TTC549 (cell line): ENCODE data around the gene ETS1.

Experiments
- FAIRE-seq: peaks from 2 replicates; lab custom pipeline; 2012; peaks lifted over from hg19 to GRCh38; lab: Jason Lieb, UNC

Gene ETS1

DNA sequence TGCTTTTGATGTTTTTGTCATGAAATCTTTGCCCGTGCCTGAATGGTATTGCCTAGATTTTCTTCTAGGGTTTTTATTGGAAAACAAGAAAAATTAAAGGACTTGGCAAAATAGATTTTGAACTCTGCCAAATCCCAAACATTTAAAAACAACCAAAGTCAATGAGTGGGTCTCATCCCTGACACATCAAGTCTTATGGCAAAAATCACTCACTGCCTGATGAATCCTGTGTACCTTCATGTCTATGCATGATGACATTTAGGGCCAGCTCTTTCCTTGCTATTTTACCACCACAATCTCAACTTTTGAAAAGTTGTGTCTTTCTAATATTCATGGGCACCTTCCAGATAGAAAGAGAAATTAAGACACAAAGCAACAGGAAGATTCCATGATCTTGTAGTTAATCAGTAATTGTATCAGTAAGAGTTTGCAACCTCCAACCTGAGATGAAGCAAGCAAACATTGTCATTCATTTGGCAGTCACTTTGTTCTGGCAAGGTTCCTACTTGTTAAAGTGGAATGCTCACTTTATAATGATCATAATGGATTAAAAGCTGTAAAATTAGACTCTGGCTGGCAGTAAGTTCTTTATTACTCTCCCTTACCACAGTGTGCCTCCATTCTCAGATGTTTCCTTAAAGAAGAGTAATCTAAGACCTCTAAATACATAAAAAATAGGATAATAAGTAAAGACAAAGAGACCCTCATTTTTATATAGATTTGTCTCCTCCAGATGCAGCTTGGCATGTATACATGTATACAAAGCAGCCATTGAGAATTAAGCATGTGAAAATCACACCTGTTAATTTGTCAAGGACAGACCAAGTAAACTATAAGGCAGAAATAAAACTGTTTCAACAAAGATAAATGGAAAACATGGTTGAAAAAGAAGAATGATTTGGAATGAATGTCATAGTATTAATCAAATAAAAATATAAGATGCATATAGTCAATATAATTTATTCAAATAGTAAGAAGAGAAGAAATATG is 51.6 kb downstream of the ETS1 start:
- FAIRE-seq = no peak

DNA sequence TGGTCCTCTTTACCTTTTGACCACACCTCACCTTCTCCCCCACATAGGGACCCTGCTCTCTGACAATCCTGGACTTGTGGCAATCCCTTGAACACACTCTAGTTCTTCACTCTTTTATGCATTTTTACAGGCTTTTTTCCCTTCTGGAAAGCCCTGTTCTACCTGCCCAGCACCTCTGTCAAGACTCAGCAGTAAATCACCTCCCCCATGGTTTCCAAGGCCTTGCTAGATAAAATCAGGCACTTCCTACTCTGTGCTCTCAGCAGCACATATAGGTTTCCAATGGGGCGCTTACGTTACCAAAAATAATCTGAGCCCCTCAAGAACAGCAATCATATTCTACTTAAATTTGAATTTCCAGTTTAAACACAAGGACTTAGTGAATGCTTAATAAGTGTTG is 53.9 kb downstream of the ETS1 start:
- FAIRE-seq = no peak

DNA sequence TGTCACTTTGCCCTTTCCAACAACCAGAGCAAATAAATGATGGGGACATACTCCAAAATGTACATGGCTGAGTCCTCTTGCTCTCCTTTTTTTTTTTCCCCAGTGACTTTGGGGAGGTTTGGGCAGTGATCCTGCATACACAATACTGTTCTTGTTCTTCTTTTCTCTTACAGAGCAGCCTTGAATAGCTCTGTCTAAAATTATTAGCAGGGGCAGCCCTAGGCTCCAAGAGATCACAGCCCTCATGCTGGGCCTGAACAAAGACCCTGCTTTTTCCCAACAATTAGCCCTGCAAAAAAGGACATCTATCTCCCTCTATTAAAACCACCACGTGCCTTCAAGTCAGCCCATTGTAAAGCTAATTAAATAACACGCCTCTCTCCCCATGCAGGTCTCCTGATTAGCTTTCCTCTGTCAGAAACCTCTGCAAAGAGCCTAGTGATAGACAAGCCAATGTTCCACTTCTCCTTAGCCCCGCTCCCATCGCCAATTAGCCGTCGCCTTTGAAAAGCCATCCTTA is 54.7 kb downstream of the ETS1 start:
- FAIRE-seq = no peak

DNA sequence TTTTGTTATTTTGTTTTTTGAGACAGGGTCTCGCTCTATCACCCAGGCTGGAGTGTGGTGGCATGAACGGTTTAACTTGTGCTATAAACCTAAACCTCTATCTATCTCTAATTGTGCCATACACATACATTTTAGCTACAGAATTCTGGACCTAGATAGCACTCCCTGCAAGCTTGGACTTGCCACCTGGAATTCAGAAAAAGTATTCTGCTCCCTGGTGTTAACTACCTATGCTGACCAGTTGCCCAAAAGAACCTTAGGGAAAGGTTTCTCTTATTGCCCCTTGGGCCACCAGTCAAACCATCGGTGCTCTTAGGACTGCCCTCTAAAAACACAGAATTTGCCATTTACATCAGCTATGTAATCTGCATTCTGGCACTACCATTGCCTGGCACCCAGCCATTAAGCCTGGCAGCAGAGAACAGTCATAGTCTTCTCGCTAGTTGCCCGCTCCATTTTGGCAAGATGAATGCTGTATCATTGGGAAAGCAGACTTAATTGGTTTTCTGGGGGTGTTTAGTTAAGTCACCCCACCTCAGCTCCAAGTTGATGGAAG is 55.3 kb downstream of the ETS1 start:
- no peak for FAIRE-seq

DNA sequence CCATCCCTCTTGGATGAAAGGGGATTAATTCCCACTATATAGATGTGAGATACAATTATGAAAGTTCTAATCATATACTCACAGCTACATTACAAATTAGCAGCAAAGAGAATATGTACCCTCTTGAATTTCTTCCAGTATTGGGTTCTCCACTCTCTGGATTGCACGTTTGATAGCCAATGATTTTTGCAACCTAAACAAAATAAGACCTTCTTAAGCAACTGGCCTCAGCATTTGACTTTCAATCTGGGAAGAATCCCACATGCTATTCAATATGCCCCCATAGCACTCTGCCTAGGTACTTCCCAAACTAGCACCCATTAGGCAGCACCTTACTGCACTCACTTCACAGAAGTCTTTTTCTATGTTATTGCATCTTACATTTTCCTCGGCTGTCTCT is 55.8 kb downstream of the ETS1 start:
- FAIRE-seq = no peak

DNA sequence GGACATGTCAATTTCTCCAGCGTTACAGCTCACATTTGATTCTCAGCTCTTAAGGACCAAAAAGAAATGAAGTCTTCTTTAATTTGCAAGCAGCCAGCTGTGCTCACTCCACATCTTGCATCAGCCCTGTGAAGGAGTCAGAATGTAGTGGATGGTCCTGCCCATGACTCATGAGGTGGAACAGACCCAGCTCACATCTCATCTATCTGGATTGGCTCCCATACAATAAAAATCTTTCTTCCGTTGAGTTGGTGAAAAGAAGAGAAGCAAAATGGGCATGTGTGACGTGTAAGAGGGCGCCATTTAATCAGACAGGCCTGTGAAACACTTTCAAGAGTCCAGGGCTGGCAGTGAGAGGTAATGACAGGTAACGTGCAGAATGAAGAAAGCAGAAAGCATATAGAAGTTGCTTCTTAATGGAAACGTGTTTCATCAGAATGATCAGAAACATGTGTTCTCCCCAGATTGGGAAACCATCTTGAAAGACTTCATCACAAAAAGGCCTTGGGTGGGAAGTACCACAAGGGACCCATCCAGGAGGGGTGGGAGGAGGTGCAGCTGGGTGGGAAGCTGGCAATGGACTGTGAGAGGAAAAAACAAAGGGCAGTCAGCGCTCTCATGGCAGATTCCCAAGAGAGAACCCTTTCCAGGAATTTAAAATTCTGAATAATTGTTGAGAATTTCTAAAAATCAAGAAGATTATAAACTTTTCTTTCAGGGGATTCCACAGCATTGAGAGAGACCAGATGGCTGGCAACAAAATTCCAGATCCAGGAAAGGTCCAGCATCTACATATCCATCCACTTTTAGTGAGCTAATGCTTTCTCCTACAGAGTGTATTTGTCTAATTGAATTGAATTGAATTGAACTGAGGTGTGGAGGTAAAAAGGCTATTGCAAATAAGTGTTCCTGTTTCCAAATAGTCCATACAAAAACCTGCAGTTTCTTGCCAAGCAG is 57.0 kb downstream of the ETS1 start:
- no peak for FAIRE-seq

DNA sequence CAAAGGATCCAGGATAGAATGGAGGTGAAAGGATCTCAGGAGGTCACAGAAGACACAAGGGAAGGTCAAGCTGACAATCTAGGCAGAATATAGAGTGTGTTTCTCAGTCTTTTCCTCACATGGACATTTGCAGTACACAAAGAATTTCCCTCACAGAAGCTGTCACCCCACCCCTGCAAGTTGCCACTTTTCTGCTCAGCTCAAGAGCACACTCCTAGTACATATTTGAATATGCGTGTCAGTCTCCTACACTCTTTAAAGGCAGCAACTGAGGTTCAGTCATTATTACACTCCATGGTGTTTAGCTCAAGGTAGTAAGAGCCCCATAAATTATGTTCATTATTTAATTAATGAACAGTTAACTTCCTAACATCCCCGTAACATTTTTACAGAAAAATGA is 59.1 kb downstream of the ETS1 start:
- FAIRE-seq = no peak

DNA sequence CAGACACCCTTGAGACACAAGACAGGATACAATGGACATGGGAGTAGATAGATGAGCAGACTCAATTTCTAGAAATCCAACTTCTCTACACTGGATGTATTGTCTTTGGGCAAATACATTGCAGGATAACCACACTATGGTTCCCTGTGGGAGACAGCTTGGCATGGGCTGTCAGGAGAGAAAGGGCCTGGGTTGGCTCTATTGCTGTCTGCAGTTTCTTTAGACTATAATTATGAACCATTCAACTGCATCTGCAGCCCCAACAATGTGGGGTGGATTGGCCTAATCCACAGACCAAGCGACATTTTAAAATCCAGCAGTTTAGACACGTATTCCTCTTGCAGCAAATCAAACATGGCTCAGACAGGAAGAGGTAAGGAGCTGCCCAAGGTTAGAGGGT is 60.3 kb downstream of the ETS1 start:
- FAIRE-seq = no peak

DNA sequence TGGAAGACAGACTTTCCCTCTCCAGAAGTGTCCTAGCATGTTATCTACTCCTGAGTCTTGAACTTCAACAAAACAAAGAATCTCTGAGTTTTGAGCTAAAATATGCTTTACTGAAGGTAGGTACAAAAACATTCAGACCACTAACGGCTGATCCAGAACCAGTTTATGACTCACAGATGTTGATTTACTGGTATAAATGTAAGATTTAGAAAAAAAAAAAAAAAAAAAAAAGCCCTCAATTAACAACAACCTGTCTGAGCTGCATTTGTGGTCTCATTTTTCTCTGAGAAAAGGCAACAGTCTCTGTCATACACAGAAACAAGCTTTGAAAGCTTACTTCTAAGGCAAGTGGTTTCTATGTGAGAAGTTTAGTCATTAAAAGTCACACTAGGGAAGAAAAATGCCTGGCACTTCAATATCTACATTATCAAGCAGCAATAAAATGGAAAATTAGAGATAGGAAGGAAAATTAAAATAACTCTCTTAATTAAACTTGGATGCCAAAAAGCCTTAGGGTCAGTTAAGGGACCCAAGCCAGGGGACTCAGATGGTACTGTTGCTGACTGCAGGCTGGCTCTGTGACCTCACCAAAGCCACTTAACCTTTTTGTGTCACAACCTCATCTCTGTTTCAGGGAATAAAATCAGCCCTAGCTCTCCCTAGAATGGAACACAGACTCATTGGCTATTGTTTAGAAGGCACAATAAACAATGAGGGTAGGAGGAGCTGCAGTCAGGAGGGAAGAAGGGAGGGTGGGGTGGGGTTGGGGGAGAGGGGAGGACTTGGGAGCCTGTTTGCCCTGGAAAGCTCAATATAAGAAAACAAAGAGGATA is 61.7 kb downstream of the ETS1 start:
- FAIRE-seq = no peak

DNA sequence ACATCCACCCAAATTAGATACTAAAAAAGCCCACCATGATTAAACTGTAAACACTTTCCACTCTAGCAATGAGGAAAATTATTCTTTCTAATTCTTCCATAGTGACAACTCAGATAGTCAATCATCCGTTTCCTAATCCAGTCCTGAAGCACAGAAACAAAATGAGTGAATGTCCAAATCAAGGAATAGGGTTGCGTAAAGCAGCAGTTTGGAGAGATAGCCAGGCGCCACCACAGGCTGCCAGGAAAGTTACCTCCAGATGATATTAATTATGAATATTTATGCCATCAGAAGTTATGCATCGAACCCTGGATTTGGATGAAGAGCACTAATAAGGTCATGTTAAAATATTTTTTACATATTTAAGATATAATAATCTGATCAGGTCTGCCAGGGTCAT is 63.2 kb downstream of the ETS1 start:
- FAIRE-seq = no peak

DNA sequence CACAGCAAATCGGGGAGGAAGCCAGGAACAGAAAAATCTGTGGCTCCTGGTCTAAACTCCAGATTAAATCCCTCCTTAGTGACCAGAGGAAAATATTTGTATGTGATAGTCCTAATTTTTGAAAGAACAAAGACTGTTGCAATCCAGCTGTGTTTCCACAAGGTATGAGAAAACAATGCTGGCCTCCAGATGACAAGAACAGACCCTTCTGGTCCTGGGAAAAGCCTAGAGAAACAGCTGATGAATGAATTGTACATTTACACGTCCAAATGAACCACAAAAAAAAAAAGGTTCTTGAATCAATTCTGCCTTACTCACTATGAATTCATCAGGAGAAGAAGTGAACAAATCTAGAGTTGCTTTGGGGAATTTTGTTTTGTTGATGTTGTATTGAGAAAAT is 63.7 kb downstream of the ETS1 start:
- FAIRE-seq = no peak

DNA sequence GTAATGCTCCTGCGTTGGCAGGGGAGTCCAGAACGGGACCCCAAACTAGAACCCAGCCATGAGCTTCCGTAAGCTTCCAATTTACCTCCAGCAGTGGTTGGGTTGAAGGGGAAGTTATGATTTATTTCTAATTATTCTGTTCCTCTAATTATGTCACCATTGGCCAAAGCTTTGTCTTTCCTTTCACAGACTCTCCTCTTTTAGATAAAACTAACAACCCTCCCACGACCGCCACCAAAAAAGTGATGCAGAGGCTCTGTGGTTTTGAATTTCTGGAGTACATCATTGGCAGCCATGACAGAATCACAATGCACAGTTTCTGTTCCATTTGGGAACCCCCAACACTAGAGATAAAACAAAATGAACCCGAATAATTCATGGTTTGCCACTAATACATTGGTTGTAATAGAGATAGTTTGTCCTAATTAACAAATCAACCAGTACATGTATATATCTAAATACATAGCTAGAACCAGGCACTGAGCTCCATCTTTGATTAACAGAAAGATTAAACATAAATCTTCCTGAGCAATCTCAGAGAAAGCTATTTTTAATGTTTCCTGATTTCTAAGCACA is 64.3 kb downstream of the ETS1 start:
- FAIRE-seq = no peak

DNA sequence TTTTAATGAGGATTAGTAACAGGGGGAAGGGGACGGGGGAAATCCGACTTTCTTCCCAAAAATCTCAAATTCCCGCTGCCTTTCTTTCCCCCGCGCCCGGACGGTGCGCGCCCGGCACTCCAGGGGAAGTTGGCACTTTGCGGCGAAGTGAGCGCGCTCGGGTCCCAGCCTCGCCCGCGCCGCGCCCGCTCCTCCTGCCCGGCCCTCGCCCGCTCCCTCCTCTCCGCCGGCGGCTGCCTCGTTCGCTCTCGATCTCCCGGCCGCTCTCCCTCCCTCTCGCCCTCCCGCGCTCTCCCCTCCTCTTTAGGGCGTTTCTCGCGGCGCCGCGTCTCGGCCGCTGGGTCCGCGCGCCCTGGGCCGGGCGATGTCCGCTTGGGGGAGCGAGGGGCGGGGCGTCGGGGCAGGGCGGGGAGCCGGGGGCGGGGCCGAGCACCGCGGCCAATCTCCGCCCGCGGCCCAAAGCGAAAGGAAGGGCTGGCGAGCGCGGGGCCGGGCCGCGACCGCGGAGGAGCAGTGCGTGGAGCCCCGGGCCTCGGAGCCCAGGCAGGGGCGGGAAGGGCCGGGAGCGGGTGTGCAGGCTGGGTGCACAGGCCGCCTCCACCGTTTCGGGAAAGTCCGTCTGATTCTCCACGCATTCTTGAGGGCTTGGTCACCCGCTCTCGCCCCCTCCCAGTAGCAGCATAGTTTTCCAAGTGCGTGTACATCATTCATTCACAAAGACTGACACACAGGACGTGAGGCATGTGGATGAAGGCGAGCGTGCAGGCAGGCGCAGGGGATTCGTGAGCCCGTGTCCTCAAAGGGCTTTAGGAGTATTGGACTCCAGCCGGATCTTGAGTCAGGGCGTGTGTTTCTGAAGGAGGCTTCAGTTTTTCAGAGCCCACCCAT is 65.1 kb downstream of the ETS1 start:
- no peak for FAIRE-seq

DNA sequence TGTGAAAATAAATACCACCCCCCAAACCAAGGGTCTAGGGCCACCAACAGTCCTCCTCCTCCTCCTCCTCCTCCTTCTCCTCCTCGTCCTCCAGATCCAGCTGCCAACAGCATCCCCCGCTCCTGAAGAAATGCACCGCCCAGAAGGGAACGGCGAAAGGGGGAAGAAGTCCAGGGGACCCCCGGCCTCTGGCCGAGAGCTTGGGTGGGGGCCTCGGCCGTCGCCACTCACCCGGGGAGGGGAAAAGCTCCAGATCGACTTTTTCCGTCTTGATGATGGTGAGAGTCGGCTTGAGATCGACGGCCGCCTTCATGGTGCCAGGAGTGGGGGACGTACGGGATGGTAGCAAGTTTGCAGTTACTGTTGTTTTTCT is 65.7 kb downstream of the ETS1 start:
- no peak for FAIRE-seq

DNA sequence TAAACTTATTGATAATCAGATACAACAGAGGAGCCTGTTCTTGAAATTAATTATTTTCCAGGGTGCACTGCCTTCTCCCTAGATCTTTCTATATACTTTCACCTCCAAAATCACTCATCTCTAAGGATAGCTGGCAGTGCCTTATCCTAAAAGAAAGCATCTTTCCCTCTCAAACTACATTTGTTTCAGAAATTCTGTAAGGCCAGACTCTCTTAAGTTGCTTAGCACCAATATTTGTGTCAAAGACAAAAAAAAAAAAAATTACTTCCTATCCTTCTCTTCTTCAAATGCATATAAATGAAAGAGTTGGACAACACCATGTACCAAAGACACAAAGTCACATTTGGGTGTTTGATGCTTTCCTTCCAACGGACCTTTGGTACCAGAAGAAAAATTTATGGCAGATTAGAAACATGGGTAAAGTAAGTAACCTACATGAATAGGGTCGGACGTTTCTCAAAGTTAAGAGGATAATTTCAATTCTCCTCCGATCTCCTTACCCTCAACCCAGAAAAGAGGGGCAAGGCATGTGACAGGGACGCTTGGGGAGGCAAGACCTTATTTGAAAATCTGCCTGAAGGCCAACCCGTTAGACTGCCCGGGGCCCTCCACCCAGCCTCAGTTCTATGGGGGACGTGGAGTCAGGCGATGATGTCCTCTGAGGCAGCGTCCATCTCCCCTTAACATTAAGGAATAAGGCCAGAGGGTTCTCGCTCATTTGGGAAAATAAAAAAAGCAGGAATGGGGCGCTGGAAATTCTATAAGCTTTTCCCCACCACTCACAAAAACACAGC is 66.3 kb downstream of the ETS1 start:
- FAIRE-seq = no peak

DNA sequence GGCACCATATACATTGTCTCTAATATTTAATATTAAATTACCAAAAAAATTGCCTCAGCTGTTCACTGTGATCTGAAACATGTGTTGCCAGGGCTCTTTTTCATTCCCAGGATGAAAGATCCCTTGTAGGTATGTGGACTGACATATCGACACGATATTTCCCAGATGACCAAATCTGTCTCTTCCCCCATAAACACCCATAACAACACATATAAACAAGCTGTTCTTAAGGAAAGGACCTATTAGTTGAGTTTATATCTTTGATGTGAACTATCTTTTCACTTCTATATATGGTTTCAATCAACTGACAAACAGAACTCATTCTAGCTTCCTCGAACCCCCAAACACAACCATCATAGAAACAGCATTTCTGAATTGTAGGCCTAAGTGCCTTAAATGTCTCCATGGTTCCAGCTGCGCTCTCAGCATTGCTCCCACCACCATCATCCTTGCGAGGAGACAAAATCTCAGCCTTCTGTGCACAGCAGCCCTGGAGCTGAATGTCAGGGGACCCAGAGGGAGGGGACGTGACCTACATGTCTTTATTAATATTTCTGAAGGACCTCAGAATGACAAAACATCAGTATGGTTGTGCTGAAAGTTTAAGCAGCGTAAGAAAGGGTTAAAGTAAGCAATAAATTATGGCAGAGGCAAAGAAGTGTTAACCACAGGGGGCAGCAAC is 67.0 kb downstream of the ETS1 start:
- no peak for FAIRE-seq

DNA sequence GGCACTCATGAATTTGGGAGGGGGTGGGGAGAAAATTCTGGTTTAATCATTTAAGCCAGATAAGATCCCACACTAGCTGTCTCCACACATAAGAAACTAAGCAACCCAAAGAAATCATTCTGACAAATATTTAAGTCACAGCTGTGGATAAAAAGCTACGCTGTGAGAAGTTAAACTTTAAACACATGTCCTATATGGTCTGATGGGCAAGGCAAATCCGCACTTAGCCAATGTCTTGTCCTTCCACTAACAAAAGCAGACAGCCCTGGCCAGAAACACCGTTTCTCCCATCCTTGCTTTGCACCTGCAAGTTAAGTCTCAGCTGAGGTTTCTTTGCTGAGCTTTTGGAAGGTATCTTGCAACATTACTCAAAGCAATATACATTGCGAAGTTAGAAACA is 68.0 kb downstream of the ETS1 start:
- FAIRE-seq = no peak

DNA sequence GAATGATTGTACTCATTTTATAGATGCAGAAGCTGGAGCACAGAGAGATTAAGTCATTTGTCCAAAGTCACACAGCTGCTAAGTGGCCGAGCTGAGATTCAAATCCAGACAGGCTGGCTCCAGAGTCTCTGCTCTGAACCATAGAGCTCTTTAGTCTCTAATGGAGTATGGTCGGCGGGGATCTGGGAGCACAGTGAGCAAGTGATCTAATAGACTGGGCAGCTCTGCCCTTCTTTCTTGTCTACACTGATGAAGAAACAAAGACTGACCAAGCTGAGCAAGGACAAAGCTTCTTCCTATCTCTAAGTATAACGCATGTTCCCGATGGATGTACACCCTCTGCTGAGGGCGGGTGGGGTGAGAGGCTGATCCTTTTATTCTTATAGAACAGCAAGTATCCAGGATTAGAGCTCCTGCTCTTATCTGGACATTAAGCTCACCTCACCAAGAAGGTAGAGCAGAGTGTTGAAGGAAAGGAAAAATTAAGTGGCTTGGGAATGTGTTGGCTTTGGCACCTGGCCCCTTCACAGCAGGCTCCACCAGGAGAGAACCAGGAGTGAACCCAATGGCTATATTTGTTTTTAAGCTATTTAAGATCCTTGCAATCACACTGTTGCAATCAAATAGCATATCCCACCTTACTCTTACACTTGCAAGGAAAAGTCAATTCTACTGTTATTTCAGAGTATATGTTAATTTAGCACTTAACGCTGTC is 68.7 kb downstream of the ETS1 start:
- FAIRE-seq = no peak
